Prostate gland (tissue), 2 donors: ENCODE measurements around the gene FGB. TPM values are rescaled to one million over a fixed set of nuclear protein-coding genes. Genes with fewer than 3 reads are reported as not detected.

Experiments used
- DNase-seq: peaks from one replicate; pipeline ENCODE4 v3.0.0-alpha.2; 2019; ENCODE audit warnings: low spot score
- H3K27ac ChIP-seq, 2 donors: fragments of 200-600 bp; sonication (generic); 2 replicates each; pipeline ENCODE4 v1.5.1; 2017 to 2019
- H3K27me3 ChIP-seq: fragments of 200-600 bp; sonication (generic); replicated peaks from 2 replicates; pipeline ENCODE4 v1.5.1; 2019; ENCODE audit not compliant: insufficient read depth
- H3K36me3 ChIP-seq, 2 donors: fragments of 200-600 bp; sonication (generic); 1 replicate in 1 of 2; 2 replicates in 1 of 2; pipeline versions ENCODE4 v1.5.1 to v1.8.1; 2017 to 2019
- H3K4me1 ChIP-seq: fragments of 200-600 bp; sonication (generic); replicated peaks from 2 replicates; pipeline ENCODE4 v1.5.1; 2019
- H3K4me3 ChIP-seq, 2 donors: fragments of 200-600 bp; sonication (generic); 2 replicates each; pipeline ENCODE4 v1.5.1; 2017 to 2019
- H3K9me3 ChIP-seq: fragments of 200-600 bp; sonication (generic); 2 replicates; pipeline ENCODE4 v1.5.1; 2017
- POLR2A ChIP-seq: fragments of 450-650 bp; IDR thresholded peaks from one replicate; pipeline ENCODE4 v1.6.1; 2016; ENCODE audit warnings: antibody characterized with exemption, mild to moderate bottlenecking
- POLR2AphosphoS5 ChIP-seq: sonication (generic); formaldehyde crosslinking; IDR thresholded peaks from one replicate; pipeline ENCODE4 v1.6.1; 2017; ENCODE audit warnings: antibody characterized with exemption
- WGBS: methylation state at CpG from one replicate; pipeline ENCODE4 v1.1.5; 2018; 5-methylcytosine and 5-hydroxymethylcytosine counted together
- intact Hi-C: fragments of 100-400 bp; cut with DNase I; formaldehyde crosslinking; loops from one replicate; pipeline ENCODE4 v1.14.2; 2022
- total RNA-seq, 2 donors: library from RNA; depleted of rRNA; stranded (reverse); fragments of >200 nt; gene quantifications; one replicate each; pipeline ENCODE4 v1.1.0, GENCODE V29; 2016
- TF ChIP-seq, protein P1 (sequence below), 4 experiments: fragments of 200-600 bp in 2 of 4; fragments of 450-650 bp in 2 of 4; sonication (generic) in 2 of 4; IDR thresholded peaks; 1 replicate in 3 of 4; 2 replicates in 1 of 4; pipeline ENCODE4 v1.5.1; 2016 to 2019; ENCODE audit warnings: antibody characterized with exemption in 4 of 4, mild to moderate bottlenecking in 2 of 4, moderate library complexity in 2 of 4

The FGB gene
- not detected for total RNA-seq

DNA sequence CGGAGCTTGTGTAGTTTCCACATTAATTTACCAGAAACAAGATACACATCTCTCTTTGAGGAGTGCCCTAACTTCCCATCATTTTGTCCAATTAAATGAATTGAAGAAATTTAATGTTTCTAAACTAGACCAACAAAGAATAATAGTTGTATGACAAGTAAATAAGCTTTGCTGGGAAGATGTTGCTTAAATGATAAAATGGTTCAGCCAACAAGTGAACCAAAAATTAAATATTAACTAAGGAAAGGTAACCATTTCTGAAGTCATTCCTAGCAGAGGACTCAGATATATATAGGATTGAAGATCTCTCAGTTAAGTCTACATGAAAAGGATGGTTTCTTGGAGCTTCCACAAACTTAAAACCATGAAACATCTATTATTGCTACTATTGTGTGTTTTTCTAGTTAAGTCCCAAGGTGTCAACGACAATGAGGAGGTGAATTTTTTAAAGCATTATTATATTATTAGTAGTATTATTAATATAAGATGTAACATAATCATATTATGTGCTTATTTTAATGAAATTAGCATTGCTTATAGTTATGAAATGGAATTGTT is at the start of gene FGB:
FGB (plus strand) TSS at position 315 of the 558 bp plus-strand sequence; CDS start at position 323, 8 bp downstream.
- Histone ChIP-seq H3K4me3 (no peak within 1 kb of the TSS), H3K36me3 (no peaks in the 10 kb centered on the region), H3K27ac (no peak within 1 kb of the TSS), H3K27me3 (no peaks in the 10 kb centered on the region), H3K9me3 (no peaks in the 10 kb centered on the region), H3K4me1 (no peaks in the 10 kb centered on the region)
- intact Hi-C loops, result no loop called here
- DNase-seq, result no peak
- 78% methylated on average over 2 of the region's 2 CpGs for WGBS
- TF ChIP-seq POLR2AphosphoS5 (no peak), POLR2A (no peak)
- TF ChIP-seq, protein P1, sequence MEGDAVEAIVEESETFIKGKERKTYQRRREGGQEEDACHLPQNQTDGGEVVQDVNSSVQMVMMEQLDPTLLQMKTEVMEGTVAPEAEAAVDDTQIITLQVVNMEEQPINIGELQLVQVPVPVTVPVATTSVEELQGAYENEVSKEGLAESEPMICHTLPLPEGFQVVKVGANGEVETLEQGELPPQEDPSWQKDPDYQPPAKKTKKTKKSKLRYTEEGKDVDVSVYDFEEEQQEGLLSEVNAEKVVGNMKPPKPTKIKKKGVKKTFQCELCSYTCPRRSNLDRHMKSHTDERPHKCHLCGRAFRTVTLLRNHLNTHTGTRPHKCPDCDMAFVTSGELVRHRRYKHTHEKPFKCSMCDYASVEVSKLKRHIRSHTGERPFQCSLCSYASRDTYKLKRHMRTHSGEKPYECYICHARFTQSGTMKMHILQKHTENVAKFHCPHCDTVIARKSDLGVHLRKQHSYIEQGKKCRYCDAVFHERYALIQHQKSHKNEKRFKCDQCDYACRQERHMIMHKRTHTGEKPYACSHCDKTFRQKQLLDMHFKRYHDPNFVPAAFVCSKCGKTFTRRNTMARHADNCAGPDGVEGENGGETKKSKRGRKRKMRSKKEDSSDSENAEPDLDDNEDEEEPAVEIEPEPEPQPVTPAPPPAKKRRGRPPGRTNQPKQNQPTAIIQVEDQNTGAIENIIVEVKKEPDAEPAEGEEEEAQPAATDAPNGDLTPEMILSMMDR (IDR thresholded peaks at IDR 0.05), result no peak

DNA sequence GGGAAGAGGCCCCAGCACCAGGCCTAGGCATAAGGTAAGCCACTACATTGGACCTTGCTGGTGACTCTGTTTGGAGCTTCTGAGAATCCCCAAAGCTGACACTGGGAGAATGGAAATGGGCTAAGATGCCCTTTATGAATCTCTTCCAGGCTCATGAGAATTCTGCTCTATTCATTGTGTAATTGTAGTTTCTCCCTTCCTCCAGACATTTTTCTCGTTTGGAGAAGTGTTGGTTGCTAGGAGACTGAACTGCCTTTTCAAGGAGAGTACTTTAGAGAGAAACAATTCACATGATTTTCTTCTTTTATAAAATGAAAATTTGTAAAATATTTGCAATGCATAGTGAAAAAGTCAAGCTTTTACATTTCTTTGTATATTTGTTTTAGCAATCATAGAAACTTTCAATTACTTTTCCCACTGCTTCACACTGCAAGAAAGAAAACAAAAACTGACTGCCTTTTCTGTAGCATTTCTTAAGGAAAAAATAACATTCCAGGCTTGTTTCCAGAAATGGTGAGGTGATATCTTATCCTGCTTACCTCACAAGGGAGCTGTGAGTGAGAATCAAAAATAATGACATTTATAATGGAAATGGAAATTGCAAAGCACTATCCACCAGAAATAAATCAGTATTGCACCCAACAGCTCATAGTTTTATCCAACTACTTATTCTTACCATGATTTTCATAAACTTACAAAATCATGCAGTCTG is 46.3 kb upstream of the FGB start:
- 23% methylated on average over 1 of the region's 1 CpG for WGBS
- Histone ChIP-seq H3K4me1 (no peaks in the 10 kb centered on the region), H3K4me3 (no peak overlapping the region), H3K27me3 (no peaks in the 10 kb centered on the region), H3K9me3 (no peaks in the 10 kb centered on the region), H3K36me3 (no peaks in the 10 kb centered on the region), H3K27ac (no peak overlapping the region)
- DNase-seq, result no peak
- intact Hi-C loops, result no loop called here
- TF ChIP-seq, protein P1 (IDR thresholded peaks at IDR 0.05), result no peak
- TF ChIP-seq POLR2A (no peak), POLR2AphosphoS5 (no peak)

DNA sequence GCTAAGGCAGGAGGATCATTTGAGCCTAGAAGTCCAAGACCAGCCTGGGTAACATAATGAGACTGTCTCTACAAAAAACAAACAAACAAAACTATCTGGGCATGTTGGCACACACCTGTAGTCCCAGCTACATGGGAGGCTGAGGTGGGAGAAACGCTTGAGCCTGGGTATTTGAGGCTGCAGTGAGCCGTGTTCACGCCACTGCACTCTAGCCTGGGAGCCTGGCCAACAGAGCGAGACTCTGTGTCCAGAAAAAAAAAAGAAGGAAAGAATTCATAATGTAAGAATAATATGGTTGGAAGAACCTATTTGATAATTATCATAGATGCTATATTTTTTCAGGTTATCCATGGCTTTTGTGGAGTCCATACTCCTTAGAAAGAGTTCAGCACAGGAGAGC is 45.2 kb upstream of the FGB start:
- 63% methylated on average over 4 of the region's 4 CpGs for WGBS
- Histone ChIP-seq H3K27me3 (no peaks in the 10 kb centered on the region), H3K36me3 (no peaks in the 10 kb centered on the region), H3K4me1 (no peaks in the 10 kb centered on the region), H3K9me3 (no peaks in the 10 kb centered on the region), H3K4me3 (no peak overlapping the region), H3K27ac (no peak overlapping the region)
- TF ChIP-seq POLR2A, result no peak
- TF ChIP-seq POLR2AphosphoS5, result no peak
- TF ChIP-seq, protein P1 (IDR thresholded peaks at IDR 0.05), result no peak
- intact Hi-C loops, result no loop called here
- no peak for DNase-seq

DNA sequence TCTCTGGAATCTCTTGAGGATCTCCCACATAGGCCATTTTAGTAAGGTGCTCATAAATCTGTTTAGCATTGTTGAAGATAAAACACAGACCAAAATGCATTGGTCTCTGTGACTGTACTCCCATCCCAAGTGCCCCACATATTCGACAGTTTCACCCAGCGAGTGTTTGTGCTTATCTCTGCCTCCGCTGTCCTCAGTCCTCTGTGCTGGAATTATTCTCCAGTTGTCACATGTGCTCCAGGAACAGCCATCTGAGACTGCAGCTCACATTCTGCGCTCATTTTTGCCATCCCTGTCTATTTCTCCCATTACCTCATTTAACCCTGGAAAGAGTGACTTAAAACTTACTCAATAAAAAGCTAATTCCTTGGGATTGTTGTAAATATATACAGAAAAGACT is 43.6 kb upstream of the FGB start:
- H3K9me3 ChIP-seq, result no peaks in the 10 kb centered on the region
- H3K27ac ChIP-seq, result no peak overlapping the region
- WGBS, result 92% methylated on average over 4 of the region's 4 CpGs
- no peaks in the 10 kb centered on the region for H3K4me1 ChIP-seq
- no peak overlapping the region for H3K4me3 ChIP-seq
- H3K27me3 ChIP-seq, result no peaks in the 10 kb centered on the region
- no peak for TF ChIP-seq POLR2A
- TF ChIP-seq, protein P1 (IDR thresholded peaks at IDR 0.05), result no peak
- TF ChIP-seq POLR2AphosphoS5, result no peak
- intact Hi-C loops, result no loop called here
- no peak for DNase-seq
- no peaks in the 10 kb centered on the region for H3K36me3 ChIP-seq

DNA sequence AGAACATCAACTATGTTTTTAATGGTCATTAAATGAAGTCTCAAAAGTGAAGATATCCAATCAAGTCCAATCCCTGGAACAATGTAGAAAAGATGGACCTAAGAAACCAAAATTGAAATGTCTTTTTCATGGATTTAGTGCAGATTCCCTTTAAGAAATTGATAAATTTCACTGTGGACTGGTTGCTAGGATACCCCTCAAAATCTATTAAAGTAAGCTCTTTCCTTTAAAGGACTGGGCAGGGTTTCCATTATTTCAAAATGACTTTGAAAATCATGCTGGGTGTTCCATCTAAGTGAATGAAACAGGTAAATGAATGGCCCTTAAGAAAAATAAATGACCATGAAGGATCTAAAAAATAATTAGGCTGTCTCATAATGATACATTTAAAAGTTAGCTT is 41.2 kb upstream of the FGB start:
- TF ChIP-seq, protein P1 (IDR thresholded peaks at IDR 0.05), result no peak
- no peak for TF ChIP-seq POLR2AphosphoS5
- no peak for TF ChIP-seq POLR2A
- intact Hi-C loops, result no loop called here
- Histone ChIP-seq H3K4me3 (no peak overlapping the region), H3K27ac (no peak overlapping the region), H3K27me3 (no peaks in the 10 kb centered on the region), H3K4me1 (no peaks in the 10 kb centered on the region), H3K36me3 (no peaks in the 10 kb centered on the region), H3K9me3 (no peaks in the 10 kb centered on the region)
- no peak for DNase-seq
